SK-N-MC (cell line): ENCODE data around the gene DCLK2.

Experiments
- EZH2 ChIP-seq: fragments of 200-600 bp; sonication (generic); IDR thresholded peaks from one replicate; pipeline ENCODE4 v1.6.1; 2017; ENCODE audit warnings: antibody characterized with exemption
- FOXP2 ChIP-seq: optimal IDR thresholded peaks from 2 replicates; pipeline ENCODE3; 2011; ENCODE audit warnings: mild to moderate bottlenecking, moderate library complexity; ENCODE audit not compliant: insufficient read depth; ENCODE audit errors: extremely low read length, control extremely low read depth
- POLR2AphosphoS5 ChIP-seq: IDR thresholded peaks from 2 replicates; pipeline ENCODE4 v1.6.1; 2012; ENCODE audit warnings: mild to moderate bottlenecking, low read depth, low read length, borderline replicate concordance

DNA sequence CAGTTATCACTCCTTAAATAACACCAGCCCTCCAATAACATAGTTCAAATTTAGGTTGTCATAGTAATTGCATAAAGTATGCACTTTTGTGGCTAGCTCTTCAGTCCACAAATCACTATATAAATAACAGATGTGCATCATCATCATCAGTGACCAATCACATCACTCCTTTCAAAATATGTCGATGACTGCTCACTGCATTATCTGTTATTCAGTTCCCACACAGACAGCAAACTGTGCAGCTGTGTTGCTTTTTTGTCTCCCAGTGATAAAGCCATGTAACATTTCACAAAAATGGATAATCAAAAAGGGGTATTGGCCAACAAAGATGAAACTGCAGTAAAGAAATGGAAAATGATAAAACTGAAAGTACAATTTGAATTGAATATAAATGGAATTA, 205.4 kb downstream of the DCLK2 start:
- TF ChIP-seq POLR2AphosphoS5 (no peak), EZH2 (no peak), FOXP2 (no peak)
